ENCODE results near the gene MMEL1. TPM values are rescaled to one million over a fixed set of nuclear protein-coding genes. Genes with fewer than 3 reads are reported as not detected.
"Not testable (repeated sequence)": the region's sequence is repeated elsewhere in the genome, so short reads cannot be mapped to it uniquely, and the experiment has no call there.

The MMEL1 gene
- total RNA-seq, 2 donors from 2014 or later, result not detected

DNA sequence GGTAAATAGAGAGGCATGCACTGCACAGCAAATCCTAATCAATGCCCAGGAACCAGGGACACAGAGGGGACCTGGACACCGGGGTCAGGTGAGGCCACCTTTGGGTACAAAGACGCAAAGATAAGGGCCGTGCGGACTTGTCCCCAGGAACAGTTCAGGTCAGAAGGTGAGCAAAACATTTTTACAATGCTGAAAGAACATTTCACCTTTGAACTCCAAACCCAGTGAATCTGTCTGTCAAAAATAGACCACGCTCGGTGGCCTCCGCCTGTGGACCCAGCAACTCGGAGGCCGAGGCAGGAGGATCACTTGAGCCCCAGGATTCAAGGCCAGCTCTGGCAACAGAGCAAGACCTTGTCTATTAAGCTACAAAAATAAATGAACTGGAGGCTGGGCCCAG lies 61.5 kb downstream of the MMEL1 start:
- Histone ChIP-seq H3K36me3 (no peaks in the 10 kb centered on the region), H3K27me3 (replicated peaks; ENCODE audit: insufficient read depth) (no peaks in the 10 kb centered on the region), H3K4me1 (ENCODE audit: control insufficient read depth in 1 of 2, low read depth in 2 of 2) (no peaks in the 10 kb centered on the region), H3K27ac (no peak overlapping the region), H3K9me3 (peaks cover 5% of the 10 kb centered on the region), H3K4me3 (no peak overlapping the region)
- DNase-seq (ENCODE audit: low spot score), result no peak
- TF ChIP-seq, protein P1, sequence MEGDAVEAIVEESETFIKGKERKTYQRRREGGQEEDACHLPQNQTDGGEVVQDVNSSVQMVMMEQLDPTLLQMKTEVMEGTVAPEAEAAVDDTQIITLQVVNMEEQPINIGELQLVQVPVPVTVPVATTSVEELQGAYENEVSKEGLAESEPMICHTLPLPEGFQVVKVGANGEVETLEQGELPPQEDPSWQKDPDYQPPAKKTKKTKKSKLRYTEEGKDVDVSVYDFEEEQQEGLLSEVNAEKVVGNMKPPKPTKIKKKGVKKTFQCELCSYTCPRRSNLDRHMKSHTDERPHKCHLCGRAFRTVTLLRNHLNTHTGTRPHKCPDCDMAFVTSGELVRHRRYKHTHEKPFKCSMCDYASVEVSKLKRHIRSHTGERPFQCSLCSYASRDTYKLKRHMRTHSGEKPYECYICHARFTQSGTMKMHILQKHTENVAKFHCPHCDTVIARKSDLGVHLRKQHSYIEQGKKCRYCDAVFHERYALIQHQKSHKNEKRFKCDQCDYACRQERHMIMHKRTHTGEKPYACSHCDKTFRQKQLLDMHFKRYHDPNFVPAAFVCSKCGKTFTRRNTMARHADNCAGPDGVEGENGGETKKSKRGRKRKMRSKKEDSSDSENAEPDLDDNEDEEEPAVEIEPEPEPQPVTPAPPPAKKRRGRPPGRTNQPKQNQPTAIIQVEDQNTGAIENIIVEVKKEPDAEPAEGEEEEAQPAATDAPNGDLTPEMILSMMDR (IDR thresholded peaks at IDR 0.05), result no peak
- no peak for ATAC-seq (ENCODE audit: insufficient number of reproducible peaks, low FRiP score, low read depth)

DNA sequence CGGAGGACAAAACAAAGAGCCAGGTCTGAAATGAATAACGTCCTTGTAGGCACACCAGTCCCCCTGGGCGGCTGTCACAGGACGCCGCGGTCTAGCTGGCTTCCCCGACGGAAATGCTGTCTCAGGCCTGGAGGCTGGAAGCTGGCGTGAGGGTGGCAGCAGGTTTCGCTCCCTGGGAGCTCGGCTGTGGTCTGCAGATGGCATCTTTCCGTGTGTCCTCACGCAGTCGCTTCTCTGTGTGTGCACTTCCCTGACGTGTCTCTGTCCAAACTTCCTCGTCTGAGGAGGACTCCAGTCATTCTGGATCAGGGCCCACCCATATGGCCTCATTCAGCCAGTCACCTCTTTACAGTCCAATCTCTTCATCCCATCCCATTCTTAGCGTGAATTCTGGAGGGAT lies 62.5 kb downstream of the MMEL1 start:
- no peak for DNase-seq (ENCODE audit: low spot score)
- no peaks in the 10 kb centered on the region for H3K27me3 ChIP-seq (replicated peaks; ENCODE audit: insufficient read depth)

DNA sequence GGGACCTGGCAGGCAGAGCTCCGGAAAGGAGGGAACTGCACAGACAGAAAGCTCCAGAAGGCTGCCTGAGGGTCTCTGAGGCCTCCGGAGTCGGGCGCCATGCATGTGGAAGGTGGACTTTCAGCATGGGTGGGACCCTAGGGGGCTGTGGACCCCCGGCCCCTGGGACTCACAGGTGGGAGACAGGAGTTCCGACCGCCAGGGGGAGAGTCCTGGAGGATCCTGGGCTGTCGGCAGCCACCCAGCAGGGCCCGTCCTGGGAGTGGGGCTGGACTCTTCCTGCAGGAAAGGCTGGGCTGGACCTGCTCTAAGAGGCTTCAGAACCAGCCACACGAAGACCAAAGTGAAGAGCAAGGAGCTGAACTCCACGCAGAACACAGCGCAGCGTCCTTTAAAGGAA lies 63.1 kb downstream of the MMEL1 start:
- DNase-seq (ENCODE audit: low spot score), result not testable (repeated sequence)

More for the DNA sequence above, 62.5 kb downstream of the MMEL1 start:
- Histone ChIP-seq H3K36me3 (no peaks in the 10 kb centered on the region), H3K27ac (no peak overlapping the region), H3K9me3 (peaks cover 5% of the 10 kb centered on the region), H3K4me1 (ENCODE audit: control insufficient read depth in 1 of 2, low read depth in 2 of 2) (no peaks in the 10 kb centered on the region), H3K4me3 (no peak overlapping the region)
- ATAC-seq (ENCODE audit: insufficient number of reproducible peaks, low FRiP score, low read depth), result no peak
- TF ChIP-seq, protein P1 (IDR thresholded peaks at IDR 0.05), result no peak

DNA sequence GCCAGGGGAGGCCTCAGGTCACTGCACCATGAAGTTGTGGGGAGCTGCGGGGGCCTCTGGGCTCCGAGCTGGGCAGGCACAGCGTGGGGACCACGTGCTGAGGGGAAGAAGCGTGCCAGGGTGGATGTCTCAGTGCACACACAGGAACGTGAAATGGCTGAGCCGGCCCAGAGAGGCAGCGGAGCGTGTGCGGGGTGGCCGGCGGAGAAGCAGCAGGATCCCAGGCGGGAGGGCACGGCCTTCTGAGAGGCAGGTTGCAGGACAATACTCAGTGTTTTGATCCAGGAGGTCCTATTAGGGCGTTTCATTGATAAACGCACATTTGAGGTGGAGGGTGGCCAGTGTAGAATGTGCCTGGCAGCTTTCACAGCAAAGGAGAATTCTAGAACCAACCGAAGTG lies 63.8 kb downstream of the MMEL1 start:
- Histone ChIP-seq H3K36me3 (no peaks in the 10 kb centered on the region), H3K27ac (no peak overlapping the region), H3K9me3 (peaks cover 5% of the 10 kb centered on the region), H3K4me1 (ENCODE audit: control insufficient read depth in 1 of 2, low read depth in 2 of 2) (no peaks in the 10 kb centered on the region), H3K4me3 (no peak overlapping the region), H3K27me3 (replicated peaks; ENCODE audit: insufficient read depth) (no peaks in the 10 kb centered on the region)
- DNase-seq (ENCODE audit: low spot score), result no peak
- ATAC-seq (ENCODE audit: insufficient number of reproducible peaks, low FRiP score, low read depth), result no peak
- TF ChIP-seq, protein P1 (IDR thresholded peaks at IDR 0.05), result no peak

More for the DNA sequence above, 63.1 kb downstream of the MMEL1 start:
- ATAC-seq (ENCODE audit: insufficient number of reproducible peaks, low FRiP score, low read depth); H3K27ac ChIP-seq; H3K36me3 ChIP-seq; H3K27me3 ChIP-seq (replicated peaks; ENCODE audit: insufficient read depth); H3K4me3 ChIP-seq; H3K9me3 ChIP-seq; H3K4me1 ChIP-seq (ENCODE audit: control insufficient read depth in 1 of 2, low read depth in 2 of 2): not testable (repeated sequence)

DNA sequence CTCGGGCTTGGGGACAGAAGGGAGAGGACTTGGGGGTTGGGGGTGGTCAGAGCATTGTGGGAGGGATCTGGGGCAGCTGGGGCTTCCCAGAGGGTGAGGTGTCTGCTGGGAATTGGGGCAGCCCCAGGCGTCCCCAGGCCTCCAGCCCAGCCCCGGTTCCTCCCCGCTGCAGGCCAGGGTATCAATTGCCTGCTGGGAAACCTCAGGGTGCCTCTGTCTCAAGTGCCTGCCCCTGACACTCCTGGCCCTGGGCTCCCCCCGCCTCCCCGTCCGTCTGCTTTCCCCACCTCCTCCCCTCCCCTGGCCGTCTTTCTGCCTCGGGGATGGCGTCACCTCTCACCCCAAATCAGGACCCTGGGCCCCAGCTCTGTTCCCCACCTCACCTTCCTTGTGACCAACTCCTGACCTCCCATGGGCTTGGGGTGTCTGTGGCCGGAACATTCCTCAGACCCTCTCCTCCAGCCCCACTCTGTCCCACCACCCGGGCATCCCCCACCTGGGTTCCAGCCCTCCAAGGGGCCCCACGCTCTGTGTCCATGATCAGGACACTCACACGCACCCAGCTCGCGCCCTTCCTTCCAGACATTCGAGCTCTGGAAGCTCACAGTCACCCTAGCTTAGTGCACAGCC lies 64.5 kb downstream of the MMEL1 start:
- DNase-seq (ENCODE audit: low spot score); H3K4me1 ChIP-seq (ENCODE audit: control insufficient read depth in 1 of 2, low read depth in 2 of 2); H3K9me3 ChIP-seq; H3K27me3 ChIP-seq (replicated peaks; ENCODE audit: insufficient read depth); ATAC-seq (ENCODE audit: insufficient number of reproducible peaks, low FRiP score, low read depth); H3K27ac ChIP-seq; H3K36me3 ChIP-seq; H3K4me3 ChIP-seq: not testable (repeated sequence)

DNA sequence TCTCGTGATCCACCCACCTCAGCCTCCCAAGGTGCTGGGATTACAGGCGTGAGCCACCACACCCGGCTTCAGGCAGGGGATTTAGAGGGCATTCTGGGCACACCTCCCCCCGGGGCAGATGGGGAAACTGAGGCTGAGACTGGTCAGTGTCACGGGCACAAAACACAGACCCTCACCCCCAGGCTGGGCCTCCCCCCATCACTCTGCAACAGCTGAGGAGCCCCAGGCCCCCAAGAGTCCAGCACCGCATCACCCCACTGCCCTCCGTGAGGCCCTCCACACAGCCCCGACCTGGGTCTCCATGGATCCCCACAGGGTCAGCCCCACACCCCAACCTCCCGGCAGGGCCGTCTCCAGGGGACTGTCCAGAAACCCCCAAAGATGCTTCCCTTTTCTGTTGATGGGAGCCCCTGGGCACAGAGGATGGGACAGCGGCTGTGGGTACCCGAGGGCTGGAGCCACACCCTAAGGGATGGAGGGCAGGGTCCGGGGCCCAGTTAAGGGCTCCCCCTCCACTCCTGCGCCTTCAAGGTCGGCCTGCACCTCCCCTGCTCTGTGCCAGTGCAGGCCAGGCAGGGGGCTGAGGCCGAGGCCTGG lies 65.6 kb downstream of the MMEL1 start:
- H3K36me3 ChIP-seq, result no peaks in the 10 kb centered on the region
- no peak overlapping the region for H3K27ac ChIP-seq
- H3K27me3 ChIP-seq (replicated peaks; ENCODE audit: insufficient read depth), result no peaks in the 10 kb centered on the region
- TF ChIP-seq, protein P1 (IDR thresholded peaks at IDR 0.05), result no peak
- DNase-seq (ENCODE audit: low spot score) (no peak), ATAC-seq (ENCODE audit: insufficient number of reproducible peaks, low FRiP score, low read depth) (no peak)
- H3K9me3 ChIP-seq, result no peaks in the 10 kb centered on the region
- no peak overlapping the region for H3K4me3 ChIP-seq
- H3K4me1 ChIP-seq (ENCODE audit: control insufficient read depth in 1 of 2, low read depth in 2 of 2), result no peaks in the 10 kb centered on the region

All from thoracic aorta (tissue), 2 donors.